ENCODE results near the gene ABLIM2. TPM values are rescaled to one million over a fixed set of nuclear protein-coding genes. Genes with fewer than 3 reads are reported as not detected.

The ABLIM2 gene
- total and polyA plus RNA-seq, 2 experiments from 2014 or later, result 1.5 to 4.3 TPM

GRCh38 chr4:8044244-8044643 lies 114.4 kb downstream of the ABLIM2 start:
- Histone ChIP-seq H3K27me3 (ENCODE audit: insufficient read depth) (no peaks in the 10 kb centered on the region), H3K4me3 (no peak overlapping the region), H3K9me2 (ENCODE audit: insufficient read depth) (no peaks in the 10 kb centered on the region), H3K4me1 (ENCODE audit: insufficient read depth) (peaks cover 5% of the 10 kb centered on the region; the same call in 1 of the 2 replicates), H2AFZ (no peak overlapping the region), H4K20me1 (replicated peaks; ENCODE audit: insufficient read depth) (no peaks in the 10 kb centered on the region; the same call in 1 of the 2 replicates), H3K79me2 (replicated peaks; ENCODE audit: insufficient read depth) (no peaks in the 10 kb centered on the region), H3F3A (replicated peaks; ENCODE audit: low read depth) (no peaks in the 10 kb centered on the region), H3K4me2 (no peak overlapping the region), H3K36me3 (ENCODE audit: insufficient read depth) (no peaks in the 10 kb centered on the region), H3K27ac (ENCODE audit: low read depth) (no peak overlapping the region)
- Mint-ChIP-seq H3K36me3 (ENCODE audit: low read depth) (peaks cover 1% of the 10 kb centered on the region; the same call in 1 of the 3 replicates), H3K4me3 (no peak overlapping the region), H3K4me1 (peaks cover 33% of the 10 kb centered on the region), H3K27ac (no peak overlapping the region), H3K27me3 (ENCODE audit: insufficient read depth, low read depth, poor library complexity) (peaks cover 9% of the 10 kb centered on the region), H3K9me3 (peaks cover 1% of the 10 kb centered on the region; the same call in 1 of the 3 replicates)
- ATAC-seq (no peak), DNase-seq (ENCODE audit: low spot score) (no peak)
- TF ChIP-seq STAT1 (IDR thresholded peaks at IDR 0.05; ENCODE audit: unreplicated experiment) (no peak), CREB1 (CRISPR knock-in tag; IDR thresholded peaks at IDR 0.05; ENCODE audit: low read depth) (no peak), ZNF114 (CRISPR knock-in tag; IDR thresholded peaks at IDR 0.05) (no peak), EZH2phosphoT487 (IDR thresholded peaks at IDR 0.05; ENCODE audit: unreplicated experiment) (no peak), CTCF (conservative IDR thresholded peaks at IDR 0.05; ENCODE audit: low read depth in 2 of 2) (no peak), EZH2 (IDR thresholded peaks at IDR 0.05; ENCODE audit: low read depth, unreplicated experiment) (no peak), ETS1 (IDR thresholded peaks at IDR 0.05) (no peak), ZNF331 (CRISPR knock-in tag; IDR thresholded peaks at IDR 0.05; ENCODE audit: low read depth) (no peak), REST (IDR thresholded peaks at IDR 0.05; ENCODE audit: unreplicated experiment) (no peak)

- ATAC-seq (no peak), DNase-seq (ENCODE audit: low spot score) (no peak)
- Histone ChIP-seq H2AFZ (no peak overlapping the region), H3K4me3 (no peak overlapping the region), H3K27me3 (ENCODE audit: insufficient read depth) (no peaks in the 10 kb centered on the region), H3K9me2 (ENCODE audit: insufficient read depth) (no peaks in the 10 kb centered on the region), H3F3A (replicated peaks; ENCODE audit: low read depth) (no peaks in the 10 kb centered on the region), H3K36me3 (ENCODE audit: insufficient read depth) (no peaks in the 10 kb centered on the region), H3K27ac (ENCODE audit: low read depth) (no peak overlapping the region), H3K4me1 (ENCODE audit: insufficient read depth) (no peaks in the 10 kb centered on the region), H4K20me1 (replicated peaks; ENCODE audit: insufficient read depth) (no peaks in the 10 kb centered on the region; the same call in 1 of the 2 replicates), H3K79me2 (replicated peaks; ENCODE audit: insufficient read depth) (no peaks in the 10 kb centered on the region), H3K4me2 (no peak overlapping the region)
- Mint-ChIP-seq H3K36me3 (ENCODE audit: low read depth) (no peaks in the 10 kb centered on the region), H3K27ac (no peak overlapping the region; the same call in 1 of the 2 replicates), H3K4me3 (no peak overlapping the region), H3K9me3 (no peaks in the 10 kb centered on the region; the same call in 2 of the 3 replicates), H3K27me3 (ENCODE audit: insufficient read depth, low read depth, poor library complexity) (peaks cover 8% of the 10 kb centered on the region), H3K4me1 (peaks cover 33% of the 10 kb centered on the region)
- TF ChIP-seq REST (IDR thresholded peaks at IDR 0.05; ENCODE audit: unreplicated experiment), result no peak
- no peak for TF ChIP-seq EZH2 (IDR thresholded peaks at IDR 0.05; ENCODE audit: low read depth, unreplicated experiment)
- no peak for TF ChIP-seq STAT1 (IDR thresholded peaks at IDR 0.05; ENCODE audit: unreplicated experiment)
- TF ChIP-seq CTCF (conservative IDR thresholded peaks at IDR 0.05; ENCODE audit: low read depth in 2 of 2), result no peak
- no peak for TF ChIP-seq CREB1 (CRISPR knock-in tag; IDR thresholded peaks at IDR 0.05; ENCODE audit: low read depth)
Observed at GRCh38 chr4:8043596-8043995, 115.0 kb downstream of the ABLIM2 start.
